Activated CD8-positive, alpha-beta T cell treated with anti-CD3 and anti-CD28 coated beads for 36 hours (primary cell): Measurements from ENCODE around the gene CDC73. TPM values are rescaled to one million over a fixed set of nuclear protein-coding genes. Genes with fewer than 3 reads are reported as not detected.

Experiments used
- ATAC-seq: fragments of 200-7000 bp; cut with Tn5 transposase; one replicate; pipeline ENCODE4 v1.10.0; 2021; ENCODE audit warnings: mild to moderate bottlenecking, moderate library complexity
- CTCF ChIA-PET: fragments of 350-600 bp; sonication (Branson Sonifier 250); formaldehyde crosslinking; loops from one replicate; lab custom pipeline; 2021; ENCODE audit warnings: antibody characterized with exemption; lab: Charles Lee
- POLR2A ChIA-PET: fragments of 350-600 bp; sonication (Branson Sonifier 250); formaldehyde crosslinking; loops from one replicate; lab custom pipeline; 2021; ENCODE audit warnings: antibody characterized with exemption; lab: Charles Lee
- DNase-seq: peaks from one replicate; pipeline ENCODE4 v3.0.0-alpha.2; 2020
- H3K27ac Mint-ChIP-seq: one replicate; pipeline ENCODE4 v1.8.0; 2021; ENCODE audit warnings: mild to moderate bottlenecking, mixed read lengths
- H3K27me3 Mint-ChIP-seq: one replicate; pipeline ENCODE4 v1.8.0; 2021; ENCODE audit warnings: mixed read lengths
- H3K36me3 Mint-ChIP-seq: one replicate; pipeline ENCODE4 v1.8.0; 2021; ENCODE audit warnings: low read depth, mixed read lengths
- H3K4me1 Mint-ChIP-seq: one replicate; pipeline ENCODE4 v1.8.0; 2021; ENCODE audit warnings: low read depth, mixed read lengths
- H3K4me3 Mint-ChIP-seq: one replicate; pipeline ENCODE4 v1.8.0; 2021; ENCODE audit warnings: mild to moderate bottlenecking, moderate library complexity, mixed read lengths
- H3K9me3 Mint-ChIP-seq: one replicate; pipeline ENCODE4 v1.8.0; 2021; ENCODE audit warnings: mixed read lengths
- CTCF ChIP-seq: fragments of 200-600 bp; IDR thresholded peaks from one replicate; pipeline ENCODE4 v1.8.0; 2022; ENCODE audit warnings: antibody characterized with exemption, mild to moderate bottlenecking
- intact Hi-C: fragments of 100-400 bp; cut with micrococcal nuclease; formaldehyde crosslinking; loops from one replicate; pipeline ENCODE4 v1.10.0; 2022
- total RNA-seq, 2 experiments: library from RNA; stranded (reverse); gene quantifications; one replicate each; pipeline ENCODE4 v1.2.3, GENCODE V29; 2021

Gene CDC73
- total RNA-seq, 2 experiments from 2014 or later = 45.1 to 50.2 TPM

DNA sequence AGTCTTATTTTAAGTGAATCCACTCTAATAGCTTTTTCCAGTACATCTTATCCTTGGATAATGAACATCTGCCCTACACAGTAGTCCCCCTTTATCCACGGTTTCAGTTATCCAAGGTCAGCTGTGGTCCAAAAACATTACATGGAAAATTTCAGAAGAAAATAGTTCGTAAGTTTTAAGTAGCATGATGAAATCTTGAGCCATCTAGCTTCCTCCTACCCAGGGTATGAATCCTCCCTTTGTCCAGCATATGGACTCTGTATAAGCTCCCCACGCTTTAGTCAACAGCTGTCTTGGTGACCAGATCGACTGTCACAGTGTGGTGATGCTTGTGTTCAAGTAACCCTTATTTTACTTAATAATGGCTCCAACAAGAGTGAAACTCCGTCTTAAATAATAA lies 19.2 kb upstream of the CDC73 start:
- POLR2A ChIA-PET = no interaction called here
- peaks cover 21% of the 10 kb centered on the region for H3K4me1 Mint-ChIP-seq
- CTCF ChIA-PET = interaction anchor here (0.7 to 1.7 kb wide), 2 partner anchors 18 to 297 kb away, joined by 3 to 4 read pairs; no protein-coding TSS in a partner anchor
- DNase-seq (no peak), ATAC-seq (no peak)
- H3K9me3 Mint-ChIP-seq = no peaks in the 10 kb centered on the region
- TF ChIP-seq CTCF = no peak
- no peaks in the 10 kb centered on the region for H3K27me3 Mint-ChIP-seq
- H3K36me3 Mint-ChIP-seq = peaks cover 16% of the 10 kb centered on the region
- H3K27ac Mint-ChIP-seq = no peak overlapping the region
- H3K4me3 Mint-ChIP-seq = no peak overlapping the region
- intact Hi-C loops = no loop called here

DNA sequence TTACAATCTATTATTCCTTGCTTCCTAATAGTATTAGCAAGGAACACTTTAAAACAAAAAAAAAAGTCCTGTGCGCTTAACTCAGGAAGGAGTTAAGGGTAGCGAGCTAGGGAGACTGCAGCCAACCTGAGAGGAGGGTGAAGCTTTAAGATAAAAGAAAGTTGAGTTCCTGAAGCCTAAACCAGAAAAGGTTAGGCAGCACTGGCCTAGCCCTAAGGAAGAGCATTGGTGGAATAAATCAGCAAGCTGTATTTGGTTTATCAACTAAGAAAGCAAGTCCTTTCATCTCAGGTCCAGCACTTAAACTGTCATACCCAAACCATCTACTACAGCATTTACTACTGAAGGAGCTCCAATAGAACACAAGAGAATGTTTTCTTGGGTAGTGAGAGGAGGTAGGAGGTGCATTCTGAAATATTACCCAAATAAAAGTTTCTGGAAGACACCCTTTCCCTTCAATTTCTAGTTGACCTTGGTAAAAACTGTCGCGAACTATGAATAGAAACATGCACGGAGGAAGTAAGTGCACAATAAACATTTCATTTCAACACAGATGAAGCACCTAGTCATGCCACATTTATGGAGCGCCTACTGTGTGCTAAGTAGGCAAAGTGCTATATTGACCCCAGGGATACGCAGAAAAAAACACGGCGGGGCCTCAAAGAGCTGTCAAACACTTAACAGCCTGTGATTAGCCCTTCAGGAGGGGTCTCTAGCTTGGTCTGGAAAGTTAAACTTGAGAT lies 17.9 kb upstream of the CDC73 start:
- Mint-ChIP-seq H3K9me3 (no peaks in the 10 kb centered on the region), H3K4me1 (peaks cover 18% of the 10 kb centered on the region), H3K36me3 (peaks cover 12% of the 10 kb centered on the region), H3K27ac (peak overlapping the region; percentile 72), H3K27me3 (no peaks in the 10 kb centered on the region), H3K4me3 (peak overlapping the region; percentile 95)
- ATAC-seq (no peak), DNase-seq (no peak)
- CTCF ChIA-PET = interaction anchor here (0.8 to 2.7 kb wide), 7 partner anchors 9 to 298 kb away, joined by 4 to 10 read pairs (median 4); partner anchors contain the start of genes CDC73, RO60 and UCHL5
- intact Hi-C loops = loop anchor here (2.0 kb wide), 1 partner anchor 19 kb away; the partner anchor contains the start of gene CDC73
- POLR2A ChIA-PET = interaction anchor here (0.7 to 2.0 kb wide), 4 partner anchors 10 to 45 kb away, joined by 4 to 8 read pairs (median 4); no protein-coding TSS in a partner anchor
- TF ChIP-seq CTCF = no peak

DNA sequence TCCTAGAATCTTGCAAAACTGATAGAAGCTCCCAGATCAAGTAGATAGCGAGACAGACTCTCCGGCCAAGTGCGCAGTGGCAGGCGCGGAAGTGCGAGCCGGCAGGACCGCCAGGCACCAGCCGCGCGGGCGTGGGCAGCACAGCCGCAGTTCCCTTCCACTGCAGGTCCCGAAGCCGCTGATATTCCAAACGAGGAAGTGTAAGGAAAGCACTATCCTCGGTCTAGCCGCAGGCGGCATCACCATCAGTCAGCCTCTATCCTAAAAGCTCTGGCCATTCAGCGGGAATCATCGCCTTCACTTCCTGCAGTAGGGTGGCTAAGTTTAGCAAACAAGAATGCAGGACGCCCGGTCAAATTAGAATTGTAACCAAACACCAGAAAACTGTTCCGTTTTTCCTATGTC lies 17.3 kb upstream of the CDC73 start:
- Mint-ChIP-seq H3K9me3 (no peaks in the 10 kb centered on the region), H3K4me1 (peaks cover 18% of the 10 kb centered on the region), H3K36me3 (peaks cover 12% of the 10 kb centered on the region), H3K27me3 (no peaks in the 10 kb centered on the region), H3K27ac (peak overlapping the region; percentile 76), H3K4me3 (peak overlapping the region; percentile 95)
- TF ChIP-seq CTCF = no peak
- ATAC-seq (peak; percentile 34), DNase-seq (peak; percentile 26)
- CTCF ChIA-PET = interaction anchor here (0.8 to 2.7 kb wide), 7 partner anchors 9 to 299 kb away, joined by 4 to 10 read pairs (median 4); partner anchors contain the start of genes CDC73, RO60 and UCHL5
- intact Hi-C loops = loop anchor here (2.0 kb wide), 1 partner anchor 18 kb away; the partner anchor contains the start of gene CDC73
- POLR2A ChIA-PET = interaction anchor here (0.7 to 2.0 kb wide), 4 partner anchors 13 to 46 kb away, joined by 3 to 8 read pairs (median 4); no protein-coding TSS in a partner anchor

DNA sequence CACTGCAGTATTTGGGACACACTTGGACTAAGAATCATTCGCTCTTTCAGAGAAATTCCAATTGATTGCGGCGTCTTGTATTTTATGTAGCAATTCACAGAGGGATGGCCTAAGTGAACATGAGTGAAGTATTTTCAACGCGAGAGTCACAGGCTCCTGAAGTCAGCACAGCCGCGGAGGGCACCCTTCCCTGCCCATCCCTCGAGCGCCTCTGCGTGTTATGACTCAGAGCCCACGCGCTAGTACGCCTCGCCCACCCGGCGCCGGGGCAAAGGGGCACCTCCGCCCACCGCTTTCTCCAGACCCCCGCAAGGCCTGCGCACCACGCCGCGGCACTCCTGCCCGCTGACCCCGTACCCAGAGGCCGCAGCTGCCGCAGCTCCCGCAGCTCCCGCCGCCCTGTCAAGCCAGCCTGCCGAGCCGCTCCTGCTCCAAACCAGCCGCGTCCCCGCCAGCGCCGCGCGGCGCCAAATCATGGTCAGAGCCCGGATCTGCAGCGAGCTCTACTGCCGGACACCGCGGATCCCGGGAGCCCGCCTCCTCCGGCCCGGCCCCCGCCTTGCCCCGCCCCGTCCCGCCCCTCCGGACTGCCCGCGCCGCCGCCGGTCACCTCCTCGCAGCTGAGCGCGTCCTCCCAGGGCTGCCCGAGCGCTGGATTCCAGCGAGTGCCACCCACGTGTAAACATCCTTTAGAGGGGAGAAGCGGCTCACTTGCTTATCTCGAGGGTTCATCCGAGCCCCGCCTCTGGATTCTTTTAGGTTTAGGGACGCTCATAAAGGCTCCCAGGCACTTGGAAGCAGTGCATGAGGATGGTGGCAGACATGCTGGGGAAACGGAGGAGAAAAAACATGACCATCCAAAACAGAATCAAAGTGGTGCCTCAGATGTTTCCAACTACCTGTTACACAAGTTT lies 16.7 kb upstream of the CDC73 start, which contains the start of gene GLRX2:
GLRX2 (minus strand) TSS at position 508 of the 914 bp plus-strand sequence; CDS start at position 476, 32 bp downstream.
- peak; percentile 73 for DNase-seq
- POLR2A ChIA-PET = interaction anchor here (0.7 to 2.0 kb wide), 4 partner anchors 12 to 47 kb away, joined by 3 to 8 read pairs (median 4); no protein-coding TSS in a partner anchor
- peaks cover 7% of the 10 kb centered on the region for H3K36me3 Mint-ChIP-seq

More for the DNA sequence above, 16.7 kb upstream of the CDC73 start, which contains the start of gene GLRX2:
- CTCF ChIA-PET = interaction anchor here (1.1 to 2.7 kb wide), 4 partner anchors 8 to 47 kb away, joined by 4 to 10 read pairs (median 5); partner anchors contain the start of genes CDC73, RO60 and UCHL5
- intact Hi-C loops = loop anchor here (2.0 kb wide), 1 partner anchor 18 kb away; the partner anchor contains the start of gene CDC73
- peak within 1 kb of the TSS; percentile 76 for H3K27ac Mint-ChIP-seq
- peak; percentile 89 for ATAC-seq
- TF ChIP-seq CTCF = no peak
- H3K9me3 Mint-ChIP-seq = no peaks in the 10 kb centered on the region
- H3K27me3 Mint-ChIP-seq = no peaks in the 10 kb centered on the region
- H3K4me3 Mint-ChIP-seq = peak within 1 kb of the TSS; percentile 95
- H3K4me1 Mint-ChIP-seq = peaks cover 18% of the 10 kb centered on the region
